Stimulated activated CD8-positive, alpha-beta memory T cell treated with anti-CD3 and anti-CD28 coated beads, Interleukin-4, amount 100 ng/mL, for 4 hours (primary cell): ENCODE data around the gene SLC10A7.

ENCODE experiments used
- DNase-seq, 2 donors: peaks; one replicate each; pipeline ENCODE4 v3.0.0-alpha.2; 2020; ENCODE audit warnings: low read depth in 2 of 2, low spot score in 1 of 2

The SLC10A7 gene

GRCh38 chr4:146263793-146264192 is 257.9 kb downstream of the SLC10A7 start:
- no peak for DNase-seq

GRCh38 chr4:146261041-146261440 is 260.7 kb downstream of the SLC10A7 start:
- no peak for DNase-seq

- no peak for DNase-seq
Observed at GRCh38 chr4:146260521-146260920, 261.2 kb downstream of the SLC10A7 start.

GRCh38 chr4:146257511-146257910 is 264.2 kb downstream of the SLC10A7 start:
- DNase-seq = no peak

- no peak for DNase-seq
Observed at GRCh38 chr4:146256328-146256727, 265.4 kb downstream of the SLC10A7 start.

- no peak for DNase-seq
Observed at GRCh38 chr4:146255874-146256273, 265.9 kb downstream of the SLC10A7 start.

- DNase-seq = no peak
Observed at GRCh38 chr4:146255463-146255862, 266.3 kb downstream of the SLC10A7 start.

- DNase-seq = no peak
Observed at GRCh38 chr4:146252969-146253611, 268.6 kb downstream of the SLC10A7 start.

- no peak for DNase-seq
Observed at GRCh38 chr4:146247356-146247755, 274.4 kb downstream of the SLC10A7 start.

GRCh38 chr4:146246381-146246780 is 275.4 kb downstream of the SLC10A7 start:
- no peak for DNase-seq

GRCh38 chr4:146245850-146246249 is 275.9 kb downstream of the SLC10A7 start:
- DNase-seq = no peak

- DNase-seq = no peak
Observed at GRCh38 chr4:146245246-146245645, 276.5 kb downstream of the SLC10A7 start.

GRCh38 chr4:146244496-146244895 is 277.2 kb downstream of the SLC10A7 start:
- no peak for DNase-seq

- DNase-seq = no peak
Observed at GRCh38 chr4:146243883-146244277, 277.9 kb downstream of the SLC10A7 start.

GRCh38 chr4:146243141-146243882 is 278.4 kb downstream of the SLC10A7 start:
- DNase-seq = peak; percentile 25 to 46

GRCh38 chr4:146238107-146238506 is 283.6 kb downstream of the SLC10A7 start:
- no peak for DNase-seq

- no peak for DNase-seq
Observed at GRCh38 chr4:146237092-146237491, 284.6 kb downstream of the SLC10A7 start.

GRCh38 chr4:146236216-146236615 is 285.5 kb downstream of the SLC10A7 start:
- no peak for DNase-seq

- no peak for DNase-seq
Observed at GRCh38 chr4:146235654-146236177, 286.0 kb downstream of the SLC10A7 start.

GRCh38 chr4:146232131-146232722 is 289.5 kb downstream of the SLC10A7 start:
- DNase-seq = no peak

- no peak for DNase-seq
Observed at GRCh38 chr4:146229406-146229805, 292.3 kb downstream of the SLC10A7 start.

- DNase-seq = no peak
Observed at GRCh38 chr4:146224326-146224966, 297.3 kb downstream of the SLC10A7 start.
